HCT116 (cell line): Measurements from ENCODE around the gene CLIC5. TPM values are rescaled to one million over a fixed set of nuclear protein-coding genes. Genes with fewer than 3 reads are reported as not detected.

Source experiments
- ATAC-seq: fragments of 200-7000 bp; cut with Tn5 transposase; 2 replicates; pipeline ENCODE4 v1.9.1; 2020; ENCODE audit warnings: mild to moderate bottlenecking, moderate library complexity
- BruUV-seq: library from RNA; stranded (reverse); fragments of 400-500 nt; replicated peaks from 2 replicates; lab custom pipeline; 2021; lab: Mats Ljungman, UMichigan
- CTCF ChIA-PET: fragments of 300-600 bp; sonication (Branson Sonifier 250); formaldehyde crosslinking; loops from one replicate; lab custom pipeline; 2021; ENCODE audit warnings: antibody characterized with exemption; lab: Charles Lee
- POLR2A ChIA-PET: fragments of 300-600, 350-600 bp; sonication (Branson Sonifier 250); formaldehyde crosslinking; loops from one replicate; lab custom pipeline; 2021; ENCODE audit warnings: antibody characterized with exemption; lab: Charles Lee
- RAD21 ChIA-PET, 2 experiments: fragments of 300-600 bp; sonication (Branson Sonifier 250); formaldehyde crosslinking; loops; one replicate each; lab custom pipeline; 2023; ENCODE audit warnings: low total read pairs in 2 of 2; ENCODE audit not compliant: uncharacterized antibody in 2 of 2, unreplicated experiment in 2 of 2, low non-redundant PET in 1 of 2; lab: Charles Lee
- DNase-seq: peaks from one replicate; pipeline ENCODE4 v3.0.0-alpha.2; 2010; ENCODE audit warnings: low read depth, low spot score
- H2AFZ ChIP-seq: fragments of 200-600 bp; shearing (Covaris generic), sonication (generic); 2 replicates; pipeline ENCODE4 v1.6.1; 2017; ENCODE audit warnings: low read depth, mixed run types, mixed read lengths, antibody characterized with exemption, low read length; ENCODE audit not compliant: poor library complexity, severe bottlenecking
- H3K27ac ChIP-seq: 2 replicates; pipeline ENCODE4 v1.5.1; 2012; ENCODE audit warnings: low read depth, low read length
- H3K27me3 ChIP-seq: fragments of 200-600 bp; sonication (generic); 2 replicates; pipeline ENCODE4 v1.6.1; 2016; ENCODE audit warnings: mixed run types, low read length, mixed read lengths; ENCODE audit not compliant: insufficient read depth
- H3K36me3 ChIP-seq, 2 experiments: fragments of 200-500 bp in 1 of 2; fragments of 200-600 bp in 1 of 2; sonication (Bioruptor generic) in 1 of 2; sonication (generic) in 1 of 2; 2 replicates each; pipeline versions ENCODE4 v1.5.1 to v1.6.1; 2014 to 2016; ENCODE audit warnings: low read length in 2 of 2, inconsistent platforms in 1 of 2, mixed read lengths in 1 of 2, mixed run types in 1 of 2; ENCODE audit not compliant: insufficient read depth in 2 of 2, control insufficient read depth in 1 of 2
- H3K4me1 ChIP-seq, 2 experiments: fragments of 200-600 bp in 1 of 2; sonication (generic) in 1 of 2; 2 replicates each; pipeline versions ENCODE4 v1.5.1 to v1.6.1; 2012 to 2017; ENCODE audit warnings: low read length in 2 of 2, inconsistent platforms in 1 of 2, mild to moderate bottlenecking in 1 of 2, mixed read lengths in 1 of 2, mixed run types in 1 of 2, moderate library complexity in 1 of 2; ENCODE audit not compliant: insufficient read depth in 2 of 2, control insufficient read depth in 1 of 2
- H3K4me2 ChIP-seq: fragments of 200-600 bp; sonication (generic); 2 replicates; pipeline ENCODE4 v1.6.1; 2017; ENCODE audit warnings: mixed run types, low read length, mixed read lengths
- H3K4me3 ChIP-seq, 2 experiments: fragments of 200-600 bp in 1 of 2; sonication (generic) in 1 of 2; replicated peaks in 1 of 2; 2 replicates each; pipeline ENCODE4 v1.5.1; 2011 to 2016; ENCODE audit warnings: low read length in 2 of 2, control low read depth in 1 of 2, low read depth in 1 of 2, mild to moderate bottlenecking in 1 of 2, mixed read lengths in 1 of 2, mixed run types in 1 of 2
- H3K79me2 ChIP-seq: fragments of 200-600 bp; sonication (generic); 2 replicates; pipeline ENCODE4 v1.6.1; 2017; ENCODE audit warnings: mild to moderate bottlenecking, mixed run types, low read length, moderate library complexity, mixed read lengths; ENCODE audit not compliant: insufficient read depth
- H3K9ac ChIP-seq: fragments of 200-600 bp; sonication (generic); 2 replicates; pipeline ENCODE4 v1.6.1; 2016; ENCODE audit warnings: low read length, mixed read lengths
- H3K9me2 ChIP-seq: fragments of 200-600 bp; sonication (generic), shearing (Covaris generic); 2 replicates; pipeline ENCODE4 v1.6.1; 2017; ENCODE audit warnings: mixed run types, mild to moderate bottlenecking, moderate library complexity; ENCODE audit not compliant: insufficient read depth
- H3K9me3 ChIP-seq, 2 experiments: fragments of 200-500 bp in 1 of 2; fragments of 200-600 bp in 1 of 2; sonication (Bioruptor generic) in 1 of 2; sonication (generic) in 1 of 2; 2 replicates each; pipeline ENCODE4 v1.6.1; 2014 to 2017; ENCODE audit warnings: low read length in 2 of 2, mixed read lengths in 2 of 2, inconsistent platforms in 1 of 2, low read depth in 1 of 2, mild to moderate bottlenecking in 1 of 2, mixed run types in 1 of 2, moderate library complexity in 1 of 2; ENCODE audit not compliant: control insufficient read depth in 1 of 2, insufficient read depth in 1 of 2
- H4K20me1 ChIP-seq: fragments of 200-600 bp; sonication (generic), shearing (Covaris generic); 2 replicates; pipeline ENCODE4 v1.6.1; 2017; ENCODE audit warnings: mixed run types, mild to moderate bottlenecking, moderate library complexity; ENCODE audit not compliant: insufficient read depth
- EGR1 ChIP-seq: IDR thresholded peaks from 2 replicates; pipeline ENCODE4 v1.6.1; 2012; ENCODE audit warnings: low read depth
- ELF1 ChIP-seq: IDR thresholded peaks from 2 replicates; pipeline ENCODE4 v1.6.1; 2012; ENCODE audit warnings: low read depth, borderline replicate concordance
- FOSL1 ChIP-seq: IDR thresholded peaks from 2 replicates; pipeline ENCODE4 v1.6.1; 2012; ENCODE audit warnings: low read depth
- POLR2A ChIP-seq: IDR thresholded peaks from 2 replicates; pipeline ENCODE4 v1.7.0; 2011; ENCODE audit warnings: borderline replicate concordance; ENCODE audit not compliant: insufficient read depth, insufficient read length; ENCODE audit errors: extremely low read depth
- RAD21 ChIP-seq: IDR thresholded peaks from 2 replicates; pipeline ENCODE4 v1.6.1; 2012; ENCODE audit warnings: low read depth, mild to moderate bottlenecking
- YY1 ChIP-seq: IDR thresholded peaks from 2 replicates; pipeline ENCODE4 v1.6.1; 2011; ENCODE audit warnings: low read length, low read depth, moderate library complexity, mild to moderate bottlenecking; ENCODE audit not compliant: insufficient replicate concordance; ENCODE audit errors: extremely low read depth
- ZFX ChIP-seq: fragments of 450-650 bp; IDR thresholded peaks from 2 replicates; pipeline ENCODE4 v1.6.1; 2017
- intact Hi-C: fragments of 100-400 bp; cut with micrococcal nuclease; formaldehyde crosslinking; loops from 2 replicates; pipeline ENCODE4 v1.10.0; 2022
- total RNA-seq: library from RNA; stranded (reverse); gene quantifications from one replicate; pipeline ENCODE4 v1.2.1, GENCODE V29; 2021; ENCODE audit not compliant: unreplicated experiment
- TF ChIP-seq, protein P1 (sequence below): IDR thresholded peaks from 2 replicates; pipeline ENCODE4 v1.6.1; 2012; ENCODE audit warnings: low read depth
- TF ChIP-seq, protein P2 (sequence below): IDR thresholded peaks from 2 replicates; pipeline ENCODE4 v1.6.1; 2012

CLIC5 gene
- total RNA-seq, 1 experiment from 2014 or later, result 0.20 TPM

DNA sequence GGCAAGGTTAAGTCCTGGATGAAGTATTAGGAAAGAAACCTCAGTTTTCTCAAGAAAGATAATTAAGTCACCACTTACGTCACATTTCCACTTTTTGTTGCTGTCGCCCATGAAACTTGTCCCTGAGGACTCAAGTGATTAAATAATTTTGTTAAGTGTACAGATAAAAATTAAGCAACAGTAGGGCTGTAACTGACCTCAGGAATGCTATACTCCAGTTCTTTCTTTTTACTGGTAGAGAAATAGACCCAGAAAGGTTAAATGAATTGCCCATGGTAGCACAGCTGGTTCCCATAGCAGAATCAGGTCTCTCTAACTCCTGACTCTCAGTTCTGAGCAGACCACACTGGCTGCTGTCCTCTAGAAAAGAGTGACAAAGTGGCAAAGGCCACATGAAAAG is 54.5 kb downstream of the CLIC5 start:
- Histone ChIP-seq H3K27me3 (no peaks in the 10 kb centered on the region), H3K4me3 (no peak overlapping the region), H4K20me1 (no peaks in the 10 kb centered on the region), H3K79me2 (no peaks in the 10 kb centered on the region), H3K9me2 (no peaks in the 10 kb centered on the region), H3K4me2 (no peak overlapping the region), H3K36me3 (no peaks in the 10 kb centered on the region), H3K9ac (no peak overlapping the region), H3K9me3 (no peaks in the 10 kb centered on the region), H3K4me1 (peaks cover 0 to 8% of the 10 kb centered on the region in 2 experiments; a peak in 2 of 4 replicates), H2AFZ (no peak overlapping the region), H3K27ac (no peak overlapping the region)
- ChIA-PET CTCF (no interaction called here), POLR2A (no interaction called here), RAD21 (no interaction called here)
- no TSS peak for BruUV-seq
- ATAC-seq (no peak), DNase-seq (no peak)
- intact Hi-C loops, result no loop called here
- TF ChIP-seq, protein P1, sequence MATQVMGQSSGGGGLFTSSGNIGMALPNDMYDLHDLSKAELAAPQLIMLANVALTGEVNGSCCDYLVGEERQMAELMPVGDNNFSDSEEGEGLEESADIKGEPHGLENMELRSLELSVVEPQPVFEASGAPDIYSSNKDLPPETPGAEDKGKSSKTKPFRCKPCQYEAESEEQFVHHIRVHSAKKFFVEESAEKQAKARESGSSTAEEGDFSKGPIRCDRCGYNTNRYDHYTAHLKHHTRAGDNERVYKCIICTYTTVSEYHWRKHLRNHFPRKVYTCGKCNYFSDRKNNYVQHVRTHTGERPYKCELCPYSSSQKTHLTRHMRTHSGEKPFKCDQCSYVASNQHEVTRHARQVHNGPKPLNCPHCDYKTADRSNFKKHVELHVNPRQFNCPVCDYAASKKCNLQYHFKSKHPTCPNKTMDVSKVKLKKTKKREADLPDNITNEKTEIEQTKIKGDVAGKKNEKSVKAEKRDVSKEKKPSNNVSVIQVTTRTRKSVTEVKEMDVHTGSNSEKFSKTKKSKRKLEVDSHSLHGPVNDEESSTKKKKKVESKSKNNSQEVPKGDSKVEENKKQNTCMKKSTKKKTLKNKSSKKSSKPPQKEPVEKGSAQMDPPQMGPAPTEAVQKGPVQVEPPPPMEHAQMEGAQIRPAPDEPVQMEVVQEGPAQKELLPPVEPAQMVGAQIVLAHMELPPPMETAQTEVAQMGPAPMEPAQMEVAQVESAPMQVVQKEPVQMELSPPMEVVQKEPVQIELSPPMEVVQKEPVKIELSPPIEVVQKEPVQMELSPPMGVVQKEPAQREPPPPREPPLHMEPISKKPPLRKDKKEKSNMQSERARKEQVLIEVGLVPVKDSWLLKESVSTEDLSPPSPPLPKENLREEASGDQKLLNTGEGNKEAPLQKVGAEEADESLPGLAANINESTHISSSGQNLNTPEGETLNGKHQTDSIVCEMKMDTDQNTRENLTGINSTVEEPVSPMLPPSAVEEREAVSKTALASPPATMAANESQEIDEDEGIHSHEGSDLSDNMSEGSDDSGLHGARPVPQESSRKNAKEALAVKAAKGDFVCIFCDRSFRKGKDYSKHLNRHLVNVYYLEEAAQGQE, result no peak
- TF ChIP-seq ELF1, result no peak
- TF ChIP-seq POLR2A, result no peak
- no peak for TF ChIP-seq ZFX
- no peak for TF ChIP-seq RAD21
- no peak for TF ChIP-seq EGR1
- TF ChIP-seq, protein P2, sequence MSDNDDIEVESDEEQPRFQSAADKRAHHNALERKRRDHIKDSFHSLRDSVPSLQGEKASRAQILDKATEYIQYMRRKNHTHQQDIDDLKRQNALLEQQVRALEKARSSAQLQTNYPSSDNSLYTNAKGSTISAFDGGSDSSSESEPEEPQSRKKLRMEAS, result no peak
- no peak for TF ChIP-seq FOSL1
- TF ChIP-seq YY1, result no peak
